ENCODE measurements around the gene ADCY10. TPM values are rescaled to one million over a fixed set of nuclear protein-coding genes. Genes with fewer than 3 reads are reported as not detected.

Gene ADCY10
- total and polyA plus RNA-seq, 9 of the 15 experiments (the other 6 are each of a cell fraction or from before 2014, with no cell fraction given) = 0.08 to 0.86 (median 0.22) TPM

DNA sequence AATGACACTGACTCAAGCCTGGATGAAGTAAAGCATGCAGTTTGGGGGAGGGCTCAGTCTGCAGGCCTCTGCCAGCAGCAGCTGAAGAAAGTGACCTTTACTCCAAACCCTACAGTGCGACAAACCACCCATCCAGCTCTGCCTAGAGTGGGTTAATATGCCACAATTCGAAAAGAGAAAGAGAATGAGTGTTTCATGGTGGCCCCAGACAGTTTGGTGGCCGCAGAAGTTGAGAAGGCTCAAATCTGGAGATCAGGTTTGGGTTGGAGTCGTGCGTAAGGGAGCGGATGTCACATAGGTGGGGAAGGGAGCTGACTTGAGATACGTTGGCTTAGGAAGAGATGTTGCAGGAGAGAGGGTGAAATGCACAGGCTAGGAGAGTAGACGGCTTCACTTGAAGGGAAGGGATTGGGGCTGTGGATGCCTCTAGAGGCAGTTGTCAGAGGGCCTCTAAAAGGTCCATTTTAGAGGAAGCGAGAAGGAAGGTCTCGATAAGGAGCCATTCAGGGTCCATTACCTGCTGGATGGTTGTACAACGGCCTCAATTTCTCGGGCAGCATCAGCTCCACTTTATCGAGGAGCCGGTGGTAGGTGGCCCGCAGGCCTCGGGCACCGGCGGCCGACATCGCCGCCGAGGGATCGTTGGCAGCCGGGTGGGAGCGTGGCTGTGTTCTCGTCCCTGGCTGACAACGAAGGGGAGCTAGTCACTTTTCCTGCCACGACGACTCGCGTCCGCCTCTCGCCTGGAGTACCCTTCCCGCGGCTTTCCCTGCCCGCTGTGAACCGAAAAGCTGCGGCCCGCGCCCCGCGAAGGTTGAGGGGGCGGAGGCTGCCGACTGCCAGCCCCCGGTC lies 21.5 kb upstream of the ADCY10 start (continued):
- TF ChIP-seq, protein P1, sequence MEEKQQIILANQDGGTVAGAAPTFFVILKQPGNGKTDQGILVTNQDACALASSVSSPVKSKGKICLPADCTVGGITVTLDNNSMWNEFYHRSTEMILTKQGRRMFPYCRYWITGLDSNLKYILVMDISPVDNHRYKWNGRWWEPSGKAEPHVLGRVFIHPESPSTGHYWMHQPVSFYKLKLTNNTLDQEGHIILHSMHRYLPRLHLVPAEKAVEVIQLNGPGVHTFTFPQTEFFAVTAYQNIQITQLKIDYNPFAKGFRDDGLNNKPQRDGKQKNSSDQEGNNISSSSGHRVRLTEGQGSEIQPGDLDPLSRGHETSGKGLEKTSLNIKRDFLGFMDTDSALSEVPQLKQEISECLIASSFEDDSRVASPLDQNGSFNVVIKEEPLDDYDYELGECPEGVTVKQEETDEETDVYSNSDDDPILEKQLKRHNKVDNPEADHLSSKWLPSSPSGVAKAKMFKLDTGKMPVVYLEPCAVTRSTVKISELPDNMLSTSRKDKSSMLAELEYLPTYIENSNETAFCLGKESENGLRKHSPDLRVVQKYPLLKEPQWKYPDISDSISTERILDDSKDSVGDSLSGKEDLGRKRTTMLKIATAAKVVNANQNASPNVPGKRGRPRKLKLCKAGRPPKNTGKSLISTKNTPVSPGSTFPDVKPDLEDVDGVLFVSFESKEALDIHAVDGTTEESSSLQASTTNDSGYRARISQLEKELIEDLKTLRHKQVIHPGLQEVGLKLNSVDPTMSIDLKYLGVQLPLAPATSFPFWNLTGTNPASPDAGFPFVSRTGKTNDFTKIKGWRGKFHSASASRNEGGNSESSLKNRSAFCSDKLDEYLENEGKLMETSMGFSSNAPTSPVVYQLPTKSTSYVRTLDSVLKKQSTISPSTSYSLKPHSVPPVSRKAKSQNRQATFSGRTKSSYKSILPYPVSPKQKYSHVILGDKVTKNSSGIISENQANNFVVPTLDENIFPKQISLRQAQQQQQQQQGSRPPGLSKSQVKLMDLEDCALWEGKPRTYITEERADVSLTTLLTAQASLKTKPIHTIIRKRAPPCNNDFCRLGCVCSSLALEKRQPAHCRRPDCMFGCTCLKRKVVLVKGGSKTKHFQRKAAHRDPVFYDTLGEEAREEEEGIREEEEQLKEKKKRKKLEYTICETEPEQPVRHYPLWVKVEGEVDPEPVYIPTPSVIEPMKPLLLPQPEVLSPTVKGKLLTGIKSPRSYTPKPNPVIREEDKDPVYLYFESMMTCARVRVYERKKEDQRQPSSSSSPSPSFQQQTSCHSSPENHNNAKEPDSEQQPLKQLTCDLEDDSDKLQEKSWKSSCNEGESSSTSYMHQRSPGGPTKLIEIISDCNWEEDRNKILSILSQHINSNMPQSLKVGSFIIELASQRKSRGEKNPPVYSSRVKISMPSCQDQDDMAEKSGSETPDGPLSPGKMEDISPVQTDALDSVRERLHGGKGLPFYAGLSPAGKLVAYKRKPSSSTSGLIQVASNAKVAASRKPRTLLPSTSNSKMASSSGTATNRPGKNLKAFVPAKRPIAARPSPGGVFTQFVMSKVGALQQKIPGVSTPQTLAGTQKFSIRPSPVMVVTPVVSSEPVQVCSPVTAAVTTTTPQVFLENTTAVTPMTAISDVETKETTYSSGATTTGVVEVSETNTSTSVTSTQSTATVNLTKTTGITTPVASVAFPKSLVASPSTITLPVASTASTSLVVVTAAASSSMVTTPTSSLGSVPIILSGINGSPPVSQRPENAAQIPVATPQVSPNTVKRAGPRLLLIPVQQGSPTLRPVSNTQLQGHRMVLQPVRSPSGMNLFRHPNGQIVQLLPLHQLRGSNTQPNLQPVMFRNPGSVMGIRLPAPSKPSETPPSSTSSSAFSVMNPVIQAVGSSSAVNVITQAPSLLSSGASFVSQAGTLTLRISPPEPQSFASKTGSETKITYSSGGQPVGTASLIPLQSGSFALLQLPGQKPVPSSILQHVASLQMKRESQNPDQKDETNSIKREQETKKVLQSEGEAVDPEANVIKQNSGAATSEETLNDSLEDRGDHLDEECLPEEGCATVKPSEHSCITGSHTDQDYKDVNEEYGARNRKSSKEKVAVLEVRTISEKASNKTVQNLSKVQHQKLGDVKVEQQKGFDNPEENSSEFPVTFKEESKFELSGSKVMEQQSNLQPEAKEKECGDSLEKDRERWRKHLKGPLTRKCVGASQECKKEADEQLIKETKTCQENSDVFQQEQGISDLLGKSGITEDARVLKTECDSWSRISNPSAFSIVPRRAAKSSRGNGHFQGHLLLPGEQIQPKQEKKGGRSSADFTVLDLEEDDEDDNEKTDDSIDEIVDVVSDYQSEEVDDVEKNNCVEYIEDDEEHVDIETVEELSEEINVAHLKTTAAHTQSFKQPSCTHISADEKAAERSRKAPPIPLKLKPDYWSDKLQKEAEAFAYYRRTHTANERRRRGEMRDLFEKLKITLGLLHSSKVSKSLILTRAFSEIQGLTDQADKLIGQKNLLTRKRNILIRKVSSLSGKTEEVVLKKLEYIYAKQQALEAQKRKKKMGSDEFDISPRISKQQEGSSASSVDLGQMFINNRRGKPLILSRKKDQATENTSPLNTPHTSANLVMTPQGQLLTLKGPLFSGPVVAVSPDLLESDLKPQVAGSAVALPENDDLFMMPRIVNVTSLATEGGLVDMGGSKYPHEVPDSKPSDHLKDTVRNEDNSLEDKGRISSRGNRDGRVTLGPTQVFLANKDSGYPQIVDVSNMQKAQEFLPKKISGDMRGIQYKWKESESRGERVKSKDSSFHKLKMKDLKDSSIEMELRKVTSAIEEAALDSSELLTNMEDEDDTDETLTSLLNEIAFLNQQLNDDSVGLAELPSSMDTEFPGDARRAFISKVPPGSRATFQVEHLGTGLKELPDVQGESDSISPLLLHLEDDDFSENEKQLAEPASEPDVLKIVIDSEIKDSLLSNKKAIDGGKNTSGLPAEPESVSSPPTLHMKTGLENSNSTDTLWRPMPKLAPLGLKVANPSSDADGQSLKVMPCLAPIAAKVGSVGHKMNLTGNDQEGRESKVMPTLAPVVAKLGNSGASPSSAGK (IDR thresholded peaks at IDR 0.05) = 0 out of 2 replicates have a peak, but pooled peaks have one; percentile 74
- TF ChIP-seq, protein P2, sequence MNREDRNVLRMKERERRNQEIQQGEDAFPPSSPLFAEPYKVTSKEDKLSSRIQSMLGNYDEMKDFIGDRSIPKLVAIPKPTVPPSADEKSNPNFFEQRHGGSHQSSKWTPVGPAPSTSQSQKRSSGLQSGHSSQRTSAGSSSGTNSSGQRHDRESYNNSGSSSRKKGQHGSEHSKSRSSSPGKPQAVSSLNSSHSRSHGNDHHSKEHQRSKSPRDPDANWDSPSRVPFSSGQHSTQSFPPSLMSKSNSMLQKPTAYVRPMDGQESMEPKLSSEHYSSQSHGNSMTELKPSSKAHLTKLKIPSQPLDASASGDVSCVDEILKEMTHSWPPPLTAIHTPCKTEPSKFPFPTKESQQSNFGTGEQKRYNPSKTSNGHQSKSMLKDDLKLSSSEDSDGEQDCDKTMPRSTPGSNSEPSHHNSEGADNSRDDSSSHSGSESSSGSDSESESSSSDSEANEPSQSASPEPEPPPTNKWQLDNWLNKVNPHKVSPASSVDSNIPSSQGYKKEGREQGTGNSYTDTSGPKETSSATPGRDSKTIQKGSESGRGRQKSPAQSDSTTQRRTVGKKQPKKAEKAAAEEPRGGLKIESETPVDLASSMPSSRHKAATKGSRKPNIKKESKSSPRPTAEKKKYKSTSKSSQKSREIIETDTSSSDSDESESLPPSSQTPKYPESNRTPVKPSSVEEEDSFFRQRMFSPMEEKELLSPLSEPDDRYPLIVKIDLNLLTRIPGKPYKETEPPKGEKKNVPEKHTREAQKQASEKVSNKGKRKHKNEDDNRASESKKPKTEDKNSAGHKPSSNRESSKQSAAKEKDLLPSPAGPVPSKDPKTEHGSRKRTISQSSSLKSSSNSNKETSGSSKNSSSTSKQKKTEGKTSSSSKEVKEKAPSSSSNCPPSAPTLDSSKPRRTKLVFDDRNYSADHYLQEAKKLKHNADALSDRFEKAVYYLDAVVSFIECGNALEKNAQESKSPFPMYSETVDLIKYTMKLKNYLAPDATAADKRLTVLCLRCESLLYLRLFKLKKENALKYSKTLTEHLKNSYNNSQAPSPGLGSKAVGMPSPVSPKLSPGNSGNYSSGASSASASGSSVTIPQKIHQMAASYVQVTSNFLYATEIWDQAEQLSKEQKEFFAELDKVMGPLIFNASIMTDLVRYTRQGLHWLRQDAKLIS (CRISPR knock-in tag; IDR thresholded peaks at IDR 0.05) = 0 out of 2 replicates have a peak, but pooled peaks have one; percentile 1
- TF ChIP-seq FOXK2 (conservative IDR thresholded peaks at IDR 0.05 in 1 of 2, IDR thresholded peaks at IDR 0.05 in 1 of 2; ENCODE audit: low read depth in 2 of 2) (0 out of 4 replicates have a peak, but pooled peaks of 1 of the 2 experiments have one; percentile 2), CEBPG (CRISPR knock-in tag; IDR thresholded peaks at IDR 0.05) (no peak), CEBPG (tag; conservative IDR thresholded peaks at IDR 0.05 in 1 of 2, IDR thresholded peaks at IDR 0.05 in 1 of 2) (no peak), ATF1 (CRISPR knock-in tag; IDR thresholded peaks at IDR 0.05) (no peak), ATF1 (tag; IDR thresholded peaks at IDR 0.05) (no peak)
